ENCODE results near the gene ZAP70. TPM values are rescaled to one million over a fixed set of nuclear protein-coding genes. Genes with fewer than 3 reads are reported as not detected.

Gene ZAP70
- total and polyA plus RNA-seq, 10 of the 15 experiments (the other 5 are each of a cell fraction or from before 2014, with no cell fraction given): 0.18 to 2.9 (median 1.2) TPM; not detected in 1

DNA sequence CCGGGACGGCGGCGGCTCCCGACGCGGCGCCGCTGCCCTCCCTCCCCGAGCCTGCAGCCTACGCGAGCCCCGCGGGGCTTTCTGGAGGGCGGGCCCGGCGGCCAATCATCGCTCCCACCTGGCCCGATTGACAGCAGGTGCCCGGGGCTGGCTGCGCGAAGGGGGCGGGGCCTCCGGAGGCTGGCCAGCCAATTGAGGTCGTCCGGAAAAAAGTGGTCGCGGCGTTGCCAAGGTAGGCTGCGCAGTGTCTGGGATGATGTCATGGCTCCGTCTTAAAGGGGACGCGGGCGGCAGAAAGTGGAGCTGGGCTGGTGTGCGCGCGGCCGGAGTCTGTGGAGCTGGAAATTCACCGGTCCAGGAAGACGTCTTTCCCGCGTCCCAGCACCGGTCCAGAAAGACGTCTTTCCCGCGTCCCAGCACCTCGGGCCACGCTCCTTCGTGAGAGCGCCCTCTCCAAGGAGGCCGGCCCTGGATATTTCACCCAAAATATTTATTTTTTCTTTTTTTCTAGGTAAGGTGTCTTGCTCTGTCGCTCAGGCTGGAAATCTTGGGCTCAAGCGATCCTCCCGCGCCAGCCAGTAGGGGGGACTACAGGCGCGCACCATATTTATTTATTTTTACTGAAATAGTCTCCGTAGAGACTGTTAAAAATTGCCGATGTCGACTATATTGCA, 49.3 kb upstream of the ZAP70 start, which contains the start of gene ACTR1B:
ACTR1B (minus strand) TSS at position 83 of the 674 bp plus-strand sequence. CDS start 154 bp downstream, outside the sequence.
- H3K4me3 ChIP-seq: peak within 1 kb of the TSS; percentile 98
- peaks cover 2% of the 10 kb centered on the region; the same call in 1 of the 2 replicates for H4K20me1 ChIP-seq (ENCODE audit: control insufficient read depth, insufficient read depth)
- H2AFZ ChIP-seq (ENCODE audit: control insufficient read depth, low read depth, low read length): peak within 1 kb of the TSS; percentile 87
- in situ Hi-C loops (cut with MboI) (loop anchor here (10.0 kb wide), 1 partner anchor 1599 kb away; no protein-coding TSS in a partner anchor), intact Hi-C loops (cut with micrococcal nuclease; ENCODE audit: unreplicated experiment) (loop anchor here (1.0 to 2.0 kb wide), 3 partner anchors 17 to 73 kb away; partner anchors contain the start of gene COX5B)
- H3K4me1 ChIP-seq (ENCODE audit: control insufficient read depth, insufficient read depth, low read length): no peaks in the 10 kb centered on the region; the same call in 1 of the 2 replicates
- SMC1A ChIA-PET (ENCODE audit: uncharacterized antibody, unreplicated experiment): interaction anchor here (1.2 to 5.6 kb wide), 9 partner anchors 9 to 73 kb away, joined by 3 to 81 read pairs (median 14); partner anchors contain the start of genes ANKRD36B and COX5B
- ATAC-seq: peak; percentile 91
- H3K4me2 ChIP-seq (ENCODE audit: control insufficient read depth, insufficient read depth): peak within 1 kb of the TSS; percentile 90
- 0 out of 4 replicates have a peak, but pooled peaks cover 0 to 3% of the 10 kb centered on the region in 2 experiments for H3K36me3 ChIP-seq (ENCODE audit: control insufficient read depth in 2 of 2, insufficient read depth in 2 of 2, low read length in 1 of 2)
- H3K9me3 ChIP-seq (replicated peaks; ENCODE audit: control insufficient read depth, insufficient read depth, low read length): no peaks in the 10 kb centered on the region
- H3K79me2 ChIP-seq (ENCODE audit: control insufficient read depth, insufficient read depth, low read length): peaks cover 32% of the 10 kb centered on the region
- WGBS (ENCODE audit: insufficient coverage, insufficient replicate concordance, low lambda C conversion rate, missing lambda C conversion rate): under 1% methylated on average over 60 of the region's 60 CpGs
- peak; percentile 92 for DNase-seq (ENCODE audit: low read depth, low spot score)
- H3K9ac ChIP-seq (ENCODE audit: control insufficient read depth, insufficient read depth, low read length): peak within 1 kb of the TSS; percentile 96
- no peaks in the 10 kb centered on the region for H3K27me3 ChIP-seq (replicated peaks in 1 of 2; ENCODE audit: control insufficient read depth in 2 of 2, insufficient read depth in 2 of 2, low read length in 1 of 2)
- POLR2A ChIA-PET: interaction anchor here (0.7 to 7.5 kb wide), 10 partner anchors 9 to 74 kb away, joined by 3 to 132 read pairs (median 6); partner anchors contain the start of gene COX5B
- peak within 1 kb of the TSS; percentile 96 for H3K27ac ChIP-seq (ENCODE audit: control insufficient read depth, insufficient read depth)
- no TSS peak for BruUV-seq (replicated peaks)
- CTCF ChIA-PET: interaction anchor here (0.5 to 6.0 kb wide), 11 partner anchors 9 to 1601 kb away, joined by 3 to 114 read pairs (median 12); partner anchors contain the start of gene COX5B
- FAIRE-seq: peak; percentile 94
- RAD21 ChIA-PET (ENCODE audit: unreplicated experiment): interaction anchor here (0.7 to 5.9 kb wide), 8 partner anchors 9 to 1599 kb away, joined by 3 to 76 read pairs (median 15); partner anchors contain the start of gene COX5B
- no peak for TF ChIP-seq FOXK2 (IDR thresholded peaks at IDR 0.05)
- TF ChIP-seq, protein P1, sequence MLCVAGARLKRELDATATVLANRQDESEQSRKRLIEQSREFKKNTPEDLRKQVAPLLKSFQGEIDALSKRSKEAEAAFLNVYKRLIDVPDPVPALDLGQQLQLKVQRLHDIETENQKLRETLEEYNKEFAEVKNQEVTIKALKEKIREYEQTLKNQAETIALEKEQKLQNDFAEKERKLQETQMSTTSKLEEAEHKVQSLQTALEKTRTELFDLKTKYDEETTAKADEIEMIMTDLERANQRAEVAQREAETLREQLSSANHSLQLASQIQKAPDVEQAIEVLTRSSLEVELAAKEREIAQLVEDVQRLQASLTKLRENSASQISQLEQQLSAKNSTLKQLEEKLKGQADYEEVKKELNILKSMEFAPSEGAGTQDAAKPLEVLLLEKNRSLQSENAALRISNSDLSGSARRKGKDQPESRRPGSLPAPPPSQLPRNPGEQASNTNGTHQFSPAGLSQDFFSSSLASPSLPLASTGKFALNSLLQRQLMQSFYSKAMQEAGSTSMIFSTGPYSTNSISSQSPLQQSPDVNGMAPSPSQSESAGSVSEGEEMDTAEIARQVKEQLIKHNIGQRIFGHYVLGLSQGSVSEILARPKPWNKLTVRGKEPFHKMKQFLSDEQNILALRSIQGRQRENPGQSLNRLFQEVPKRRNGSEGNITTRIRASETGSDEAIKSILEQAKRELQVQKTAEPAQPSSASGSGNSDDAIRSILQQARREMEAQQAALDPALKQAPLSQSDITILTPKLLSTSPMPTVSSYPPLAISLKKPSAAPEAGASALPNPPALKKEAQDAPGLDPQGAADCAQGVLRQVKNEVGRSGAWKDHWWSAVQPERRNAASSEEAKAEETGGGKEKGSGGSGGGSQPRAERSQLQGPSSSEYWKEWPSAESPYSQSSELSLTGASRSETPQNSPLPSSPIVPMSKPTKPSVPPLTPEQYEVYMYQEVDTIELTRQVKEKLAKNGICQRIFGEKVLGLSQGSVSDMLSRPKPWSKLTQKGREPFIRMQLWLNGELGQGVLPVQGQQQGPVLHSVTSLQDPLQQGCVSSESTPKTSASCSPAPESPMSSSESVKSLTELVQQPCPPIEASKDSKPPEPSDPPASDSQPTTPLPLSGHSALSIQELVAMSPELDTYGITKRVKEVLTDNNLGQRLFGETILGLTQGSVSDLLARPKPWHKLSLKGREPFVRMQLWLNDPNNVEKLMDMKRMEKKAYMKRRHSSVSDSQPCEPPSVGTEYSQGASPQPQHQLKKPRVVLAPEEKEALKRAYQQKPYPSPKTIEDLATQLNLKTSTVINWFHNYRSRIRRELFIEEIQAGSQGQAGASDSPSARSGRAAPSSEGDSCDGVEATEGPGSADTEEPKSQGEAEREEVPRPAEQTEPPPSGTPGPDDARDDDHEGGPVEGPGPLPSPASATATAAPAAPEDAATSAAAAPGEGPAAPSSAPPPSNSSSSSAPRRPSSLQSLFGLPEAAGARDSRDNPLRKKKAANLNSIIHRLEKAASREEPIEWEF (IDR thresholded peaks at IDR 0.05; ENCODE audit: insufficient replicate concordance, low read depth, low read length): no peak
- peak; percentile 90 for TF ChIP-seq DPF2 (IDR thresholded peaks at IDR 0.05)
- no peak for TF ChIP-seq ZNF24 (IDR thresholded peaks at IDR 0.05)
- TF ChIP-seq MYB (IDR thresholded peaks at IDR 0.05; ENCODE audit: borderline replicate concordance, low read depth, low read length): no peak
- TF ChIP-seq, protein P2, sequence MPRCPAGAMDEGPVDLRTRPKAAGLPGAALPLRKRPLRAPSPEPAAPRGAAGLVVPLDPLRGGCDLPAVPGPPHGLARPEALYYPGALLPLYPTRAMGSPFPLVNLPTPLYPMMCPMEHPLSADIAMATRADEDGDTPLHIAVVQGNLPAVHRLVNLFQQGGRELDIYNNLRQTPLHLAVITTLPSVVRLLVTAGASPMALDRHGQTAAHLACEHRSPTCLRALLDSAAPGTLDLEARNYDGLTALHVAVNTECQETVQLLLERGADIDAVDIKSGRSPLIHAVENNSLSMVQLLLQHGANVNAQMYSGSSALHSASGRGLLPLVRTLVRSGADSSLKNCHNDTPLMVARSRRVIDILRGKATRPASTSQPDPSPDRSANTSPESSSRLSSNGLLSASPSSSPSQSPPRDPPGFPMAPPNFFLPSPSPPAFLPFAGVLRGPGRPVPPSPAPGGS (IDR thresholded peaks at IDR 0.05; ENCODE audit: borderline replicate concordance, insufficient read depth, low read depth, low read length, poor library complexity, severe bottlenecking): no peak
- TF ChIP-seq, protein P3, sequence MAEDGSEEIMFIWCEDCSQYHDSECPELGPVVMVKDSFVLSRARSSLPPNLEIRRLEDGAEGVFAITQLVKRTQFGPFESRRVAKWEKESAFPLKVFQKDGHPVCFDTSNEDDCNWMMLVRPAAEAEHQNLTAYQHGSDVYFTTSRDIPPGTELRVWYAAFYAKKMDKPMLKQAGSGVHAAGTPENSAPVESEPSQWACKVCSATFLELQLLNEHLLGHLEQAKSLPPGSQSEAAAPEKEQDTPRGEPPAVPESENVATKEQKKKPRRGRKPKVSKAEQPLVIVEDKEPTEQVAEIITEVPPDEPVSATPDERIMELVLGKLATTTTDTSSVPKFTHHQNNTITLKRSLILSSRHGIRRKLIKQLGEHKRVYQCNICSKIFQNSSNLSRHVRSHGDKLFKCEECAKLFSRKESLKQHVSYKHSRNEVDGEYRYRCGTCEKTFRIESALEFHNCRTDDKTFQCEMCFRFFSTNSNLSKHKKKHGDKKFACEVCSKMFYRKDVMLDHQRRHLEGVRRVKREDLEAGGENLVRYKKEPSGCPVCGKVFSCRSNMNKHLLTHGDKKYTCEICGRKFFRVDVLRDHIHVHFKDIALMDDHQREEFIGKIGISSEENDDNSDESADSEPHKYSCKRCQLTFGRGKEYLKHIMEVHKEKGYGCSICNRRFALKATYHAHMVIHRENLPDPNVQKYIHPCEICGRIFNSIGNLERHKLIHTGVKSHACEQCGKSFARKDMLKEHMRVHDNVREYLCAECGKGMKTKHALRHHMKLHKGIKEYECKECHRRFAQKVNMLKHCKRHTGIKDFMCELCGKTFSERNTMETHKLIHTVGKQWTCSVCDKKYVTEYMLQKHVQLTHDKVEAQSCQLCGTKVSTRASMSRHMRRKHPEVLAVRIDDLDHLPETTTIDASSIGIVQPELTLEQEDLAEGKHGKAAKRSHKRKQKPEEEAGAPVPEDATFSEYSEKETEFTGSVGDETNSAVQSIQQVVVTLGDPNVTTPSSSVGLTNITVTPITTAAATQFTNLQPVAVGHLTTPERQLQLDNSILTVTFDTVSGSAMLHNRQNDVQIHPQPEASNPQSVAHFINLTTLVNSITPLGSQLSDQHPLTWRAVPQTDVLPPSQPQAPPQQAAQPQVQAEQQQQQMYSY (CRISPR knock-in tag; IDR thresholded peaks at IDR 0.05): no peak
- TF ChIP-seq CHD2 (IDR thresholded peaks at IDR 0.05; ENCODE audit: borderline replicate concordance, low read depth, low read length): peak; percentile 93
- TF ChIP-seq ZNF207 (IDR thresholded peaks at IDR 0.05; ENCODE audit: borderline replicate concordance): peak; percentile 63; the same call in 1 of the 2 replicates
- no peak; the same call in 1 of the 2 replicates for TF ChIP-seq PML (IDR thresholded peaks at IDR 0.05; ENCODE audit: low read length)
- peak; percentile 52; the same call in 1 of the 2 replicates for TF ChIP-seq POLR2AphosphoS2 (IDR thresholded peaks at IDR 0.05; ENCODE audit: low read depth, low read length)
